GM12878 (cell line): ENCODE data around the gene MTIF2. TPM values are rescaled to one million over a fixed set of nuclear protein-coding genes. Genes with fewer than 3 reads are reported as not detected.

Experiments
- ASH2L ChIP-seq: fragments of 300-600, 200-600 bp; sonication (generic); IDR thresholded peaks from 2 replicates; pipeline ENCODE4 v1.6.1; 2017; ENCODE audit warnings: low read depth, mild to moderate bottlenecking, borderline replicate concordance
- BCL3 ChIP-seq: IDR thresholded peaks from 2 replicates; pipeline ENCODE4 v1.6.1; 2011; ENCODE audit warnings: borderline replicate concordance, low read depth, mild to moderate bottlenecking, moderate library complexity, low read length; ENCODE audit not compliant: insufficient read depth, poor library complexity, severe bottlenecking
- CBX3 ChIP-seq: fragments of 200-600 bp; sonication (generic); IDR thresholded peaks from 2 replicates; pipeline ENCODE4 v1.6.1; 2016; ENCODE audit warnings: low read depth, borderline replicate concordance
- CREM ChIP-seq: IDR thresholded peaks from 2 replicates; pipeline ENCODE4 v1.6.1; 2014; ENCODE audit warnings: antibody characterized with exemption, low read depth
- FOS ChIP-seq: IDR thresholded peaks from 3 replicates; pipeline ENCODE4 v1.6.1; 2011; ENCODE audit warnings: borderline replicate concordance; ENCODE audit not compliant: insufficient read length; ENCODE audit errors: extremely low read depth
- HDAC2 ChIP-seq: fragments of 200-600 bp; sonication (generic); IDR thresholded peaks from 2 replicates; pipeline ENCODE4 v1.6.1; 2017
- HSF1 ChIP-seq: fragments of 150-350 bp; IDR thresholded peaks from 2 replicates; pipeline ENCODE4 v1.6.1; 2014; ENCODE audit warnings: mild to moderate bottlenecking, low read depth, low read length
- IKZF2 ChIP-seq, 2 experiments: fragments of 450-650 bp; IDR thresholded peaks; 2 replicates each; pipeline ENCODE4 v1.6.1; 2017; ENCODE audit warnings: mild to moderate bottlenecking in 2 of 2, moderate library complexity in 2 of 2
- MEF2A ChIP-seq: IDR thresholded peaks from 2 replicates; pipeline ENCODE4 v1.6.1; 2011; ENCODE audit warnings: low read depth, mild to moderate bottlenecking, low read length, moderate library complexity; ENCODE audit not compliant: insufficient read depth
- MEF2B ChIP-seq: fragments of 450-650 bp; IDR thresholded peaks from 2 replicates; pipeline ENCODE4 v1.6.1; 2018; ENCODE audit warnings: mild to moderate bottlenecking, moderate library complexity; ENCODE audit not compliant: partially characterized antibody, poor library complexity, severe bottlenecking
- NFIC ChIP-seq: IDR thresholded peaks from 2 replicates; pipeline ENCODE4 v1.6.1; 2012; ENCODE audit warnings: low read depth, mild to moderate bottlenecking, inconsistent platforms, low read length, moderate library complexity
- POLR2A ChIP-seq: IDR thresholded peaks from 2 replicates; pipeline ENCODE4 v1.6.1; 2011; ENCODE audit warnings: low read depth, mild to moderate bottlenecking, low read length
- POLR2AphosphoS2 ChIP-seq: IDR thresholded peaks from 2 replicates; pipeline ENCODE4 v1.6.1; 2011; ENCODE audit warnings: low read depth, mild to moderate bottlenecking, low read length, improper control_type of control experiment, moderate library complexity
- SIN3A ChIP-seq: IDR thresholded peaks from 2 replicates; pipeline ENCODE4 v1.6.1; 2012; ENCODE audit warnings: low read depth, low read length, improper control_type of control experiment
- SRF ChIP-seq, 2 experiments: IDR thresholded peaks; 2 replicates each; pipeline ENCODE4 v1.6.1; 2011; ENCODE audit warnings: low read depth in 2 of 2, low read length in 2 of 2, mild to moderate bottlenecking in 1 of 2, moderate library complexity in 1 of 2
- TARDBP ChIP-seq: IDR thresholded peaks from 2 replicates; pipeline ENCODE4 v1.6.1; 2016; ENCODE audit warnings: borderline replicate concordance
- ZBTB4 ChIP-seq: fragments of 450-650 bp; formaldehyde crosslinking; IDR thresholded peaks from 2 replicates; pipeline ENCODE4 v1.4.0; 2022; ENCODE audit warnings: mild to moderate bottlenecking, moderate library complexity
- ZNF274 ChIP-seq: IDR thresholded peaks from one replicate; pipeline ENCODE4 v1.8.0; 2011; ENCODE audit not compliant: insufficient read length, insufficient read depth
- ZNF687 ChIP-seq: fragments of 450-650 bp; IDR thresholded peaks from 2 replicates; pipeline ENCODE4 v1.6.1; 2017; ENCODE audit warnings: mild to moderate bottlenecking, moderate library complexity
- polyA plus RNA-seq, 11 experiments: library from polyadenylated mRNA; depleted of rRNA in 4 of 11; unstranded in 6 of 11; stranded (reverse) in 5 of 11; fragments of >200 nt; fragmentation: Nextera tagmentation in 4 of 11; fragmentation: Illumina TruSeq in 1 of 11; extraction: Ambion mirVana in 4 of 11; extraction: Trizol in 1 of 11; gene quantifications; 1 replicate in 1 of 11; 2 replicates in 10 of 11; pipeline versions ENCODE4 v1.2.1 to v1.2.3, GENCODE V29; 2011 to 2016; ENCODE audit warnings: inconsistent platforms in 2 of 11, missing spikeins in 2 of 11, low read depth in 1 of 11
- total RNA-seq, 4 experiments: library from RNA; depleted of rRNA in 3 of 4; stranded (reverse); fragments of >200 nt in 3 of 4; fragmentation: Illumina TruSeq in 1 of 4; extraction: Trizol in 1 of 4; gene quantifications; 2 replicates each; pipeline versions ENCODE4 v1.2.1 to v1.2.3, GENCODE V29; 2013 to 2021

The MTIF2 gene
- total and polyA plus RNA-seq, 10 of the 15 experiments (the other 5 are each of a cell fraction or from before 2014, with no cell fraction given) = 26.4 to 63.7 (median 40.0) TPM

- TF ChIP-seq ZNF687 = peak; percentile 86
- peak; percentile 83 for TF ChIP-seq CREM
- no peak for TF ChIP-seq ZBTB4 (CRISPR knock-in tag)
- TF ChIP-seq BCL3 = peak; percentile 38
- TF ChIP-seq POLR2AphosphoS2 = peak; percentile 92
- no peak for TF ChIP-seq CBX3
- peak; percentile 67 for TF ChIP-seq SIN3A
- no peak; the same call in 1 of the 2 replicates for TF ChIP-seq NFIC
- TF ChIP-seq HDAC2 = no peak
- peak; percentile 86 for TF ChIP-seq MEF2A
- 0 out of 2 replicates have a peak, but pooled peaks have one; percentile 52 for TF ChIP-seq HSF1
- TF ChIP-seq IKZF2 (IDR thresholded peaks at IDR 0.05) = peak; percentile 73 to 83
- TF ChIP-seq FOS = no peak
- peak; percentile 71; the same call in 1 of the 2 replicates for TF ChIP-seq TARDBP
- TF ChIP-seq POLR2A = peak; percentile 96
- TF ChIP-seq MEF2B = no peak
- TF ChIP-seq ZNF274 = no peak
- TF ChIP-seq ASH2L = no peak
- TF ChIP-seq SRF (IDR thresholded peaks at IDR 0.05; ENCODE audit: low read depth in 2 of 2, low read length in 2 of 2) = peak; percentile 86 to 96
Observed at GRCh38 chr2:55268907-55269644, at the start of gene MTIF2 (continued).
